OCI-LY7 (cell line): ENCODE measurements around the gene HERPUD2. TPM values are rescaled to one million over a fixed set of nuclear protein-coding genes. Genes with fewer than 3 reads are reported as not detected.

Experiments
- BruUV-seq: library from RNA; stranded (reverse); fragments of 400-500 nt; replicated peaks from 2 replicates; lab custom pipeline; 2021; lab: Mats Ljungman, UMichigan
- CTCF ChIA-PET: fragments of 300-600 bp; sonication (Branson Sonifier 250); formaldehyde crosslinking; loops from one replicate; lab custom pipeline; 2022; ENCODE audit warnings: antibody characterized with exemption; ENCODE audit not compliant: unreplicated experiment; lab: Charles Lee
- POLR2A ChIA-PET: fragments of 300-600 bp; sonication (Branson Sonifier 250); formaldehyde crosslinking; loops from one replicate; lab custom pipeline; 2022; ENCODE audit warnings: antibody characterized with exemption; lab: Charles Lee
- DNase-seq: peaks from one replicate; pipeline ENCODE4 v3.0.0-alpha.2; 2015; ENCODE audit warnings: low spot score
- H2AFZ ChIP-seq: fragments of 200-600 bp; sonication (generic), shearing (Covaris generic); 2 replicates; pipeline ENCODE4 v1.6.1; 2014; ENCODE audit warnings: mild to moderate bottlenecking, antibody characterized with exemption, low read length, moderate library complexity
- H3K27ac ChIP-seq: fragments of 200-600 bp; sonication (generic); 2 replicates; pipeline ENCODE4 v1.5.1; 2014; ENCODE audit warnings: mixed run types, low read depth, mild to moderate bottlenecking, moderate library complexity, low read length, inconsistent platforms; ENCODE audit not compliant: poor library complexity, severe bottlenecking
- H3K36me3 ChIP-seq: fragments of 200-600 bp; sonication (generic); 2 replicates; pipeline ENCODE4 v1.6.1; 2014; ENCODE audit warnings: mild to moderate bottlenecking, antibody characterized with exemption, low read length, moderate library complexity, mixed read lengths; ENCODE audit not compliant: insufficient read depth
- H3K4me1 ChIP-seq: fragments of 200-600 bp; sonication (generic); 2 replicates; pipeline ENCODE4 v1.5.1; 2014; ENCODE audit warnings: mild to moderate bottlenecking, low read length; ENCODE audit not compliant: insufficient read depth, poor library complexity, severe bottlenecking
- H3K4me2 ChIP-seq: fragments of 200-600 bp; sonication (generic); 2 replicates; pipeline ENCODE4 v1.6.1; 2014; ENCODE audit warnings: mild to moderate bottlenecking, low read length
- H3K4me3 ChIP-seq: fragments of 200-600 bp; sonication (generic); 2 replicates; pipeline ENCODE4 v1.5.1; 2014; ENCODE audit warnings: mild to moderate bottlenecking, low read depth, low read length; ENCODE audit not compliant: poor library complexity, severe bottlenecking
- H3K79me2 ChIP-seq: fragments of 200-600 bp; sonication (generic); 2 replicates; pipeline ENCODE4 v1.6.1; 2016; ENCODE audit warnings: low read depth, mild to moderate bottlenecking, low read length, moderate library complexity, mixed read lengths; ENCODE audit not compliant: insufficient read depth
- H3K9me2 ChIP-seq: fragments of 200-600 bp; sonication (generic); 2 replicates; pipeline ENCODE4 v1.6.1; 2016; ENCODE audit warnings: mild to moderate bottlenecking, low read length, mixed read lengths; ENCODE audit not compliant: insufficient read depth
- H3K9me3 ChIP-seq: fragments of 200-600 bp; sonication (generic); 2 replicates; pipeline ENCODE4 v1.6.1; 2014; ENCODE audit warnings: mild to moderate bottlenecking, mixed run types, low read length, mixed read lengths
- H4K20me1 ChIP-seq: fragments of 200-600 bp; sonication (generic); 2 replicates; pipeline ENCODE4 v1.6.1; 2014; ENCODE audit warnings: mild to moderate bottlenecking, antibody characterized with exemption, low read length, moderate library complexity, mixed read lengths; ENCODE audit not compliant: insufficient read depth
- CTCF ChIP-seq: fragments of 200-600 bp; sonication (generic); conservative IDR thresholded peaks from 2 replicates; pipeline ENCODE4 v1.5.1; 2014; ENCODE audit warnings: mild to moderate bottlenecking, antibody characterized with exemption, low read length, moderate library complexity, mixed read lengths
- EZH2phosphoT487 ChIP-seq: fragments of 200-600 bp; sonication (generic); IDR thresholded peaks from 2 replicates; pipeline ENCODE4 v1.6.1; 2018; ENCODE audit warnings: low read depth, borderline replicate concordance, mild to moderate bottlenecking, mixed run types, antibody characterized with exemption, low read length, moderate library complexity, mixed read lengths
- intact Hi-C: fragments of 100-400 bp; cut with micrococcal nuclease; formaldehyde crosslinking; loops from one replicate; pipeline ENCODE4 v1.10.0; 2022; ENCODE audit not compliant: unreplicated experiment
- total RNA-seq, 2 experiments: library from RNA; depleted of rRNA in 1 of 2; stranded (reverse); fragments of >200 nt in 1 of 2; shearing (Covaris generic) in 1 of 2; gene quantifications; 2 replicates each; pipeline ENCODE4 v1.2.3, GENCODE V29; 2014 to 2022

Gene HERPUD2
- total RNA-seq, 2 experiments from 2014 or later, result 11.9 to 20.6 TPM

- H2AFZ ChIP-seq, result peak overlapping the region; percentile 84
- peaks cover 6% of the 10 kb centered on the region; the same call in 1 of the 2 replicates for H3K9me3 ChIP-seq
- ChIA-PET CTCF (interaction anchor here (0.5 to 3.9 kb wide), 7 partner anchors 9 to 562 kb away, joined by 3 to 23 read pairs (median 4); partner anchors contain the start of gene SEPTIN7), POLR2A (interaction anchor here (1.9 to 11.4 kb wide), 5 partner anchors 8 to 76 kb away, joined by 9 to 196 read pairs (median 98); partner anchors contain the start of genes HERPUD2 and SEPTIN7)
- H3K4me2 ChIP-seq, result peak overlapping the region; percentile 94
- peak overlapping the region; percentile 100 for H3K27ac ChIP-seq
- H3K9me2 ChIP-seq, result no peaks in the 10 kb centered on the region
- no TSS peak for BruUV-seq
- H3K36me3 ChIP-seq, result no peaks in the 10 kb centered on the region
- DNase-seq, result peak; percentile 52
- peaks cover 97% of the 10 kb centered on the region for H3K4me1 ChIP-seq
- H3K4me3 ChIP-seq, result no peak overlapping the region
- intact Hi-C loops, result loop anchor here (10.0 kb wide), 1 partner anchor 428 kb away; the partner anchor contains the start of gene EEPD1
- H3K79me2 ChIP-seq, result peaks cover 4% of the 10 kb centered on the region; the same call in 1 of the 2 replicates
- TF ChIP-seq EZH2phosphoT487 (no peak), CTCF (no peak)
- no peaks in the 10 kb centered on the region for H4K20me1 ChIP-seq
Observed at GRCh38 chr7:35726654-35727053, 31.7 kb upstream of the HERPUD2 start.

- intact Hi-C loops, result loop anchor here (1.0 to 10.0 kb wide), 3 partner anchors 32 to 430 kb away; partner anchors contain the start of genes EEPD1 and SEPTIN7
- POLR2A ChIA-PET, result interaction anchor here (0.5 to 11.4 kb wide), 11 partner anchors 7 to 1544 kb away, joined by 3 to 196 read pairs (median 4); partner anchors contain the start of genes HERPUD2 and SEPTIN7
- Histone ChIP-seq H3K27ac (peak overlapping the region; percentile 100), H2AFZ (peak overlapping the region; percentile 82; the same call in 1 of the 2 replicates), H3K4me3 (peak overlapping the region; percentile 37), H3K9me2 (no peaks in the 10 kb centered on the region), H3K9me3 (peaks cover 6% of the 10 kb centered on the region; the same call in 1 of the 2 replicates), H4K20me1 (no peaks in the 10 kb centered on the region), H3K4me1 (peaks cover 97% of the 10 kb centered on the region), H3K36me3 (no peaks in the 10 kb centered on the region), H3K4me2 (peak overlapping the region; percentile 66), H3K79me2 (peaks cover 4% of the 10 kb centered on the region; the same call in 1 of the 2 replicates)
- peak; percentile 91 for DNase-seq
- no TSS peak for BruUV-seq
- CTCF ChIA-PET, result interaction anchor here (1.0 to 3.9 kb wide), 5 partner anchors 13 to 79 kb away, joined by 3 to 23 read pairs (median 4); partner anchors contain the start of gene SEPTIN7
- TF ChIP-seq CTCF (peak; percentile 76), EZH2phosphoT487 (no peak)
Observed at GRCh38 chr7:35725280-35725680, 30.3 kb upstream of the HERPUD2 start.
